NT2/D1 (cell line): ENCODE data around the gene SLC38A8.

Experiments
- DNase-seq: peaks from one replicate; pipeline ENCODE4 v3.0.0-alpha.2; 2011; ENCODE audit warnings: low read depth, low spot score
- H3K27me3 ChIP-seq: 2 replicates; pipeline ENCODE4 v1.6.0; 2011; ENCODE audit warnings: mild to moderate bottlenecking; ENCODE audit not compliant: insufficient read length, insufficient read depth
- H3K36me3 ChIP-seq: 2 replicates; pipeline ENCODE4 v1.6.1; 2011; ENCODE audit warnings: mild to moderate bottlenecking, low read length, mixed read lengths; ENCODE audit not compliant: insufficient read depth, insufficient read length
- H3K4me1 ChIP-seq: 2 replicates; pipeline ENCODE4 v1.5.1; 2011; ENCODE audit not compliant: insufficient read depth, insufficient read length
- H3K4me3 ChIP-seq: 2 replicates; pipeline ENCODE4 v1.5.1; 2011; ENCODE audit warnings: low read depth; ENCODE audit not compliant: insufficient read length
- H3K9ac ChIP-seq: 2 replicates; pipeline ENCODE4 v1.6.0; 2011; ENCODE audit warnings: low read depth; ENCODE audit not compliant: insufficient read length
- H3K9me3 ChIP-seq: 2 replicates; pipeline ENCODE4 v1.5.1; 2011; ENCODE audit warnings: mild to moderate bottlenecking, low read length; ENCODE audit not compliant: insufficient read depth
- SUZ12 ChIP-seq: IDR thresholded peaks from 2 replicates; pipeline ENCODE4 v1.6.1; 2011; ENCODE audit not compliant: insufficient read length, insufficient read depth; ENCODE audit errors: extremely low read depth
- YY1 ChIP-seq: IDR thresholded peaks from 2 replicates; pipeline ENCODE4 v1.6.1; 2011; ENCODE audit not compliant: insufficient read length, insufficient read depth
- ZNF274 ChIP-seq: IDR thresholded peaks from 2 replicates; pipeline ENCODE4 v1.6.1; 2011; ENCODE audit warnings: mild to moderate bottlenecking, low read depth, low read length

SLC38A8 gene

GRCh38 chr16:84041881-84042280 is 714 bp downstream of the SLC38A8 start:
- Histone ChIP-seq H3K36me3 (no peaks in the 10 kb centered on the region), H3K4me3 (no peak overlapping the region), H3K9ac (no peak overlapping the region), H3K27me3 (peaks cover 40% of the 10 kb centered on the region), H3K4me1 (peaks cover 9% of the 10 kb centered on the region), H3K9me3 (no peaks in the 10 kb centered on the region)
- no peak for DNase-seq
- TF ChIP-seq ZNF274 (no peak), SUZ12 (no peak), YY1 (no peak)

- peaks cover 45% of the 10 kb centered on the region for H3K27me3 ChIP-seq
- no peak overlapping the region for H3K4me3 ChIP-seq
- no peak for TF ChIP-seq SUZ12
- no peak for TF ChIP-seq YY1
- no peak for TF ChIP-seq ZNF274
- no peaks in the 10 kb centered on the region for H3K36me3 ChIP-seq
- peak overlapping the region; percentile 9 for H3K9ac ChIP-seq
- no peak for DNase-seq
- peaks cover 4% of the 10 kb centered on the region for H3K9me3 ChIP-seq
- H3K4me1 ChIP-seq = peaks cover 9% of the 10 kb centered on the region
Measured at GRCh38 chr16:84040823-84041820, 1.5 kb downstream of the SLC38A8 start.

GRCh38 chr16:84040226-84040822 is 2.3 kb downstream of the SLC38A8 start:
- no peak for DNase-seq
- Histone ChIP-seq H3K9ac (no peak overlapping the region), H3K27me3 (peaks cover 47% of the 10 kb centered on the region), H3K4me3 (no peak overlapping the region), H3K4me1 (peaks cover 9% of the 10 kb centered on the region), H3K36me3 (no peaks in the 10 kb centered on the region), H3K9me3 (peaks cover 11% of the 10 kb centered on the region)
- TF ChIP-seq YY1 (no peak), ZNF274 (no peak), SUZ12 (no peak)

GRCh38 chr16:84039696-84040095 is 2.9 kb downstream of the SLC38A8 start:
- Histone ChIP-seq H3K9ac (no peak overlapping the region), H3K27me3 (peaks cover 47% of the 10 kb centered on the region), H3K4me3 (no peak overlapping the region), H3K4me1 (peaks cover 9% of the 10 kb centered on the region), H3K9me3 (peaks cover 11% of the 10 kb centered on the region), H3K36me3 (no peaks in the 10 kb centered on the region)
- DNase-seq = no peak
- TF ChIP-seq SUZ12 = no peak
- TF ChIP-seq ZNF274 = no peak
- no peak for TF ChIP-seq YY1

- Histone ChIP-seq H3K36me3 (no peaks in the 10 kb centered on the region), H3K9ac (no peak overlapping the region), H3K9me3 (peaks cover 11% of the 10 kb centered on the region), H3K4me1 (peaks cover 9% of the 10 kb centered on the region), H3K4me3 (no peak overlapping the region), H3K27me3 (peaks cover 47% of the 10 kb centered on the region)
- no peak for DNase-seq
- no peak for TF ChIP-seq ZNF274
- no peak for TF ChIP-seq YY1
- TF ChIP-seq SUZ12 = no peak
Measured at GRCh38 chr16:84038469-84038868, 4.1 kb downstream of the SLC38A8 start.

- Histone ChIP-seq H3K9me3 (peaks cover 11% of the 10 kb centered on the region), H3K36me3 (no peaks in the 10 kb centered on the region), H3K4me1 (no peaks in the 10 kb centered on the region), H3K4me3 (no peak overlapping the region), H3K9ac (no peak overlapping the region), H3K27me3 (peaks cover 39% of the 10 kb centered on the region)
- no peak for DNase-seq
- TF ChIP-seq YY1 = no peak
- no peak for TF ChIP-seq SUZ12
- TF ChIP-seq ZNF274 = no peak
Measured at GRCh38 chr16:84036982-84037425, 5.6 kb downstream of the SLC38A8 start.

- no peaks in the 10 kb centered on the region for H3K36me3 ChIP-seq
- peaks cover 31% of the 10 kb centered on the region for H3K27me3 ChIP-seq
- H3K4me1 ChIP-seq = peaks cover 8% of the 10 kb centered on the region
- H3K9me3 ChIP-seq = peaks cover 11% of the 10 kb centered on the region
- H3K9ac ChIP-seq = no peak overlapping the region
- TF ChIP-seq ZNF274 (no peak), SUZ12 (no peak), YY1 (no peak)
- no peak overlapping the region for H3K4me3 ChIP-seq
- DNase-seq = no peak
Measured at GRCh38 chr16:84036131-84036530, 6.5 kb downstream of the SLC38A8 start.
